DOHH2 (cell line): ENCODE results near the gene CUBN.

ENCODE experiments used
- H3F3A ChIP-seq: fragments of 200-600 bp; sonication (generic), shearing (Covaris generic); 2 replicates; pipeline ENCODE4 v1.6.0; 2016; ENCODE audit warnings: antibody characterized with exemption, mild to moderate bottlenecking; ENCODE audit not compliant: control insufficient read depth, insufficient read depth
- H3K27ac ChIP-seq: fragments of 200-600 bp; sonication (generic); 2 replicates; pipeline ENCODE4 v1.5.1; 2014; ENCODE audit warnings: low read depth, mild to moderate bottlenecking, low read length, moderate library complexity
- H3K27me3 ChIP-seq: fragments of 200-600 bp; sonication (generic); 2 replicates; pipeline ENCODE4 v1.6.1; 2014; ENCODE audit warnings: mild to moderate bottlenecking, low read length, mixed read lengths; ENCODE audit not compliant: control insufficient read depth
- H3K36me3 ChIP-seq: fragments of 200-600 bp; sonication (generic); 2 replicates; pipeline ENCODE4 v1.6.1; 2014; ENCODE audit warnings: mild to moderate bottlenecking, low read length, moderate library complexity, mixed read lengths; ENCODE audit not compliant: control insufficient read depth
- H3K4me1 ChIP-seq: fragments of 200-600 bp; sonication (generic); 2 replicates; pipeline ENCODE4 v1.6.1; 2014; ENCODE audit warnings: mild to moderate bottlenecking, low read length, mixed read lengths; ENCODE audit not compliant: control insufficient read depth
- H3K4me2 ChIP-seq: fragments of 200-600 bp; sonication (generic); 2 replicates; pipeline ENCODE4 v1.6.0; 2014; ENCODE audit warnings: mild to moderate bottlenecking, low read length, moderate library complexity
- H3K4me3 ChIP-seq: fragments of 200-600 bp; sonication (generic); 2 replicates; pipeline ENCODE4 v1.5.1; 2014; ENCODE audit warnings: mild to moderate bottlenecking, low read length, mixed read lengths
- H3K79me2 ChIP-seq: fragments of 200-600 bp; sonication (generic); 2 replicates; pipeline ENCODE4 v1.6.1; 2014; ENCODE audit warnings: mild to moderate bottlenecking, low read length, mixed read lengths; ENCODE audit not compliant: control insufficient read depth
- H3K9me2 ChIP-seq: fragments of 200-600 bp; sonication (generic); replicated peaks from 2 replicates; pipeline ENCODE4 v1.6.1; 2014; ENCODE audit warnings: mild to moderate bottlenecking, low read length, mixed read lengths; ENCODE audit not compliant: control insufficient read depth
- H3K9me3 ChIP-seq: fragments of 200-600 bp; sonication (generic); 2 replicates; pipeline ENCODE4 v1.6.1; 2014; ENCODE audit warnings: antibody characterized with exemption, low read length, mixed read lengths; ENCODE audit not compliant: control insufficient read depth, insufficient read depth
- H4K20me1 ChIP-seq: fragments of 200-600 bp; sonication (generic); 2 replicates; pipeline ENCODE4 v1.6.0; 2014; ENCODE audit warnings: low read depth, mild to moderate bottlenecking, antibody characterized with exemption, low read length, moderate library complexity; ENCODE audit not compliant: control insufficient read depth, insufficient read depth
- CTCF ChIP-seq: fragments of 200-600 bp; sonication (generic); IDR thresholded peaks from one replicate; pipeline ENCODE4 v1.5.1; 2014; ENCODE audit warnings: antibody characterized with exemption, mild to moderate bottlenecking, low read depth, low read length; ENCODE audit not compliant: poor library complexity, severe bottlenecking
- EZH2phosphoT487 ChIP-seq: fragments of 200-600 bp; sonication (generic); IDR thresholded peaks from 2 replicates; pipeline ENCODE4 v1.6.1; 2017; ENCODE audit warnings: borderline replicate concordance, mild to moderate bottlenecking, antibody characterized with exemption, low read length, moderate library complexity, mixed read lengths

Gene CUBN

DNA sequence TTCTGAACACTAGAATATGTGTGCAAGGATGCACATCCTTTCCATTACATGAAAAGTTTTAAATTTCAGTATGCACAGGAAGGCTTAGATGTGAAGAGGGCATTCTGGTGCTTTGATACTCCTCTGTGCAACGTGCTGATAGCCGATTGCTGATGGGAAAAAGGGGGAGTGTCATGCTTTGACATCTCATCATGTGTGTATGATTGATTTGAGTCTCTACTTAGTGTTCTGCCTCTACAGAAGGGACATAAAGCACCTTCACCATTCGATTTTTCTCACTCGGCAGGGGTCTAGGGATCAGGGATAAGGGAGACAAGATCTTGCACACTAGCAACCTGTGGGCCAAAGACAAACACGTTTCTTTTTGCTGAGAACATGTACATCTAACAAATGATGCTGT is 197.7 kb downstream of the CUBN start:
- Histone ChIP-seq H4K20me1 (no peaks in the 10 kb centered on the region), H3K4me2 (no peak overlapping the region), H3K36me3 (no peaks in the 10 kb centered on the region), H3K4me1 (no peaks in the 10 kb centered on the region), H3K27ac (no peak overlapping the region), H3K4me3 (no peak overlapping the region), H3K9me3 (no peaks in the 10 kb centered on the region), H3K9me2 (no peaks in the 10 kb centered on the region), H3K79me2 (no peaks in the 10 kb centered on the region), H3K27me3 (no peaks in the 10 kb centered on the region), H3F3A (no peaks in the 10 kb centered on the region)
- TF ChIP-seq CTCF (no peak), EZH2phosphoT487 (no peak)

DNA sequence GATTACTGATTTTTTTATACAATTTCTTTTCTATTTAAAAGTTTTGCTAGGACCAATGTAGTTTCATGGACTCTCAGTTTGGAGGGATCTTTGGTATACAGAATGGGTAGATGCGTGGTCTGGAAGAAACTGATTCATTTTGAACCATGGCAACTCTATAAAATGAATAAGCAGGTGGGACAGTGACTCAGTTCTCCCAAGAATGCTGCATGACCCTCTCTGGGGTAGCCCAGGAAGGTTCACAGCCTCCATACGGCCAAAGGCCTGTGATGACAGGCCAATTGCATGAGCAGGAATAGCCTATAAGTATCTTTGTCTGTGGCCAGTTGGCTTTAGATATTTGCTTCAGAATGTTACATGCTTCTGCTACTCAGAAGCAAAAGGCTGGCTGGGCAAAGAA is 199.1 kb downstream of the CUBN start:
- H3F3A ChIP-seq: no peaks in the 10 kb centered on the region
- H4K20me1 ChIP-seq: no peaks in the 10 kb centered on the region
- H3K27ac ChIP-seq: no peak overlapping the region
- no peak for TF ChIP-seq CTCF
- TF ChIP-seq EZH2phosphoT487: no peak
- no peaks in the 10 kb centered on the region for H3K9me3 ChIP-seq
- no peaks in the 10 kb centered on the region for H3K36me3 ChIP-seq
- H3K27me3 ChIP-seq: no peaks in the 10 kb centered on the region
- no peaks in the 10 kb centered on the region for H3K79me2 ChIP-seq
- no peak overlapping the region for H3K4me2 ChIP-seq
- H3K4me1 ChIP-seq: no peaks in the 10 kb centered on the region
- H3K4me3 ChIP-seq: no peak overlapping the region
- no peaks in the 10 kb centered on the region for H3K9me2 ChIP-seq

- no peaks in the 10 kb centered on the region for H3K27me3 ChIP-seq
- no peak overlapping the region for H3K27ac ChIP-seq
- H3K4me2 ChIP-seq: no peak overlapping the region
- no peak for TF ChIP-seq CTCF
- no peak for TF ChIP-seq EZH2phosphoT487
- H3F3A ChIP-seq: no peaks in the 10 kb centered on the region
- no peaks in the 10 kb centered on the region for H3K9me3 ChIP-seq
- H3K36me3 ChIP-seq: no peaks in the 10 kb centered on the region
- no peaks in the 10 kb centered on the region for H3K4me1 ChIP-seq
- no peak overlapping the region for H3K4me3 ChIP-seq
- no peaks in the 10 kb centered on the region for H3K79me2 ChIP-seq
- H4K20me1 ChIP-seq: no peaks in the 10 kb centered on the region
- H3K9me2 ChIP-seq: no peaks in the 10 kb centered on the region
These were observed 200.5 kb downstream of the CUBN start for GRCh38 chr10:16929069-16929468.

- Histone ChIP-seq H3K36me3 (no peaks in the 10 kb centered on the region), H3K4me1 (no peaks in the 10 kb centered on the region), H3K27me3 (no peaks in the 10 kb centered on the region), H3K79me2 (no peaks in the 10 kb centered on the region), H4K20me1 (no peaks in the 10 kb centered on the region), H3K4me3 (no peak overlapping the region), H3K27ac (no peak overlapping the region), H3F3A (no peaks in the 10 kb centered on the region), H3K9me3 (no peaks in the 10 kb centered on the region), H3K9me2 (no peaks in the 10 kb centered on the region), H3K4me2 (no peak overlapping the region)
- TF ChIP-seq CTCF (no peak), EZH2phosphoT487 (no peak)
These were observed 202.1 kb downstream of the CUBN start for GRCh38 chr10:16927546-16927945.
